Keratinocyte (primary cell): Measurements from ENCODE around the gene LAMC3. TPM values are rescaled to one million over a fixed set of nuclear protein-coding genes. Genes with fewer than 3 reads are reported as not detected.

Experiments
- DNase-seq: peaks from one replicate; pipeline ENCODE4 v3.0.0-alpha.2; 2011; ENCODE audit warnings: low read depth, missing footprints, low spot score
- FAIRE-seq: peaks from 2 replicates; lab custom pipeline; 2011; peaks lifted over from hg19 to GRCh38; lab: Jason Lieb, UNC
- H2AFZ ChIP-seq: 2 replicates; pipeline ENCODE4 v1.6.0; 2012; ENCODE audit warnings: low read length, control low read depth, inconsistent platforms; ENCODE audit not compliant: control insufficient read depth
- H3K27ac ChIP-seq: 2 replicates; pipeline ENCODE4 v1.5.1; 2011; ENCODE audit warnings: low read length; ENCODE audit not compliant: control insufficient read depth, insufficient read depth
- H3K27me3 ChIP-seq: 3 replicates; pipeline ENCODE4 v1.6.0; 2011; ENCODE audit warnings: low read length; ENCODE audit not compliant: control insufficient read depth, insufficient read depth; ENCODE audit errors: extremely low read depth
- H3K36me3 ChIP-seq, 2 experiments: 2 replicates in 1 of 2; 3 replicates in 1 of 2; pipeline ENCODE4 v1.5.1; 2011; ENCODE audit warnings: low read length in 2 of 2, mild to moderate bottlenecking in 1 of 2; ENCODE audit not compliant: control insufficient read depth in 2 of 2, insufficient read depth in 2 of 2; ENCODE audit errors: extremely low read depth in 1 of 2
- H3K4me1 ChIP-seq: 3 replicates; pipeline ENCODE4 v1.5.1; 2011; ENCODE audit warnings: low read length; ENCODE audit not compliant: control insufficient read depth, insufficient read depth; ENCODE audit errors: extremely low read depth
- H3K4me2 ChIP-seq: 3 replicates; pipeline ENCODE4 v1.6.0; 2011; ENCODE audit warnings: low read depth, low read length; ENCODE audit not compliant: control insufficient read depth, insufficient read depth; ENCODE audit errors: extremely low read depth
- H3K4me3 ChIP-seq, 3 experiments: fragments of 200-600 bp in 1 of 3; sonication (generic) in 1 of 3; 2 replicates in 2 of 3; 3 replicates in 1 of 3; pipeline ENCODE4 v1.5.1; 2011 to 2016; ENCODE audit warnings: low read length in 3 of 3, mild to moderate bottlenecking in 3 of 3, control low read depth in 2 of 3, inconsistent platforms in 1 of 3, low read depth in 1 of 3, mixed read lengths in 1 of 3, mixed run types in 1 of 3, moderate library complexity in 1 of 3; ENCODE audit not compliant: control insufficient read depth in 2 of 3, insufficient read depth in 2 of 3; ENCODE audit errors: extremely low read depth in 1 of 3
- H3K79me2 ChIP-seq: 2 replicates; pipeline ENCODE4 v1.6.0; 2012; ENCODE audit warnings: low read length; ENCODE audit not compliant: control insufficient read depth, insufficient read depth
- H3K9ac ChIP-seq: 3 replicates; pipeline ENCODE4 v1.6.0; 2011; ENCODE audit warnings: low read length; ENCODE audit not compliant: control insufficient read depth, insufficient read depth; ENCODE audit errors: extremely low read depth
- H3K9me1 ChIP-seq: 3 replicates; pipeline ENCODE4 v1.6.0; 2011; ENCODE audit warnings: low read length; ENCODE audit not compliant: control insufficient read depth, insufficient read depth; ENCODE audit errors: extremely low read depth
- H3K9me3 ChIP-seq: 2 replicates; pipeline ENCODE4 v1.5.1; 2012; ENCODE audit warnings: low read depth, low read length; ENCODE audit not compliant: control insufficient read depth
- H4K20me1 ChIP-seq: 3 replicates; pipeline ENCODE4 v1.6.0; 2011; ENCODE audit warnings: low read length; ENCODE audit not compliant: control insufficient read depth, insufficient read depth; ENCODE audit errors: extremely low read depth
- EZH2 ChIP-seq: IDR thresholded peaks from one replicate; pipeline ENCODE4 v1.6.1; 2012; ENCODE audit warnings: inconsistent platforms, mild to moderate bottlenecking, low read length, moderate library complexity
- dilution Hi-C: fragments of 300-500 bp; cut with MboI; formaldehyde crosslinking; loops from one replicate; pipeline ENCODE4 v1.7.0; 2020; ENCODE audit warnings: low sequenced_read_pairs; ENCODE audit not compliant: extremely low pct_ligation_motif_present
- polyA plus RNA-seq, 5 experiments: library from polyadenylated mRNA; depleted of rRNA in 3 of 5; stranded (reverse) in 3 of 5; stranded (forward) in 1 of 5; unstranded in 1 of 5; fragments of >200 nt; gene quantifications; 1 replicate in 1 of 5; 2 replicates in 3 of 5; 3 replicates in 1 of 5; pipeline versions ENCODE4 v1.2.1 to v1.2.3, GENCODE V29; 2011 to 2012; ENCODE audit warnings: missing spikeins in 2 of 5, low read depth in 1 of 5, low replicate concordance in 1 of 5
- TF ChIP-seq, protein P1 (sequence below), 3 experiments: IDR thresholded peaks in 1 of 3; conservative IDR thresholded peaks in 1 of 3; optimal IDR thresholded peaks in 1 of 3; 2 replicates in 2 of 3; 3 replicates in 1 of 3; pipeline versions ENCODE3 to v1.5.1; 2011; ENCODE audit warnings: low read length in 3 of 3, mild to moderate bottlenecking in 3 of 3, moderate library complexity in 2 of 3, control low read depth in 1 of 3, inconsistent platforms in 1 of 3; ENCODE audit not compliant: insufficient read depth in 2 of 3; ENCODE audit errors: extremely low read depth in 1 of 3

Gene LAMC3
- polyA plus RNA-seq, 1 donor (not counting 4 experiments of a cell fraction or from before 2014, with no cell fraction given) = not detected

DNA sequence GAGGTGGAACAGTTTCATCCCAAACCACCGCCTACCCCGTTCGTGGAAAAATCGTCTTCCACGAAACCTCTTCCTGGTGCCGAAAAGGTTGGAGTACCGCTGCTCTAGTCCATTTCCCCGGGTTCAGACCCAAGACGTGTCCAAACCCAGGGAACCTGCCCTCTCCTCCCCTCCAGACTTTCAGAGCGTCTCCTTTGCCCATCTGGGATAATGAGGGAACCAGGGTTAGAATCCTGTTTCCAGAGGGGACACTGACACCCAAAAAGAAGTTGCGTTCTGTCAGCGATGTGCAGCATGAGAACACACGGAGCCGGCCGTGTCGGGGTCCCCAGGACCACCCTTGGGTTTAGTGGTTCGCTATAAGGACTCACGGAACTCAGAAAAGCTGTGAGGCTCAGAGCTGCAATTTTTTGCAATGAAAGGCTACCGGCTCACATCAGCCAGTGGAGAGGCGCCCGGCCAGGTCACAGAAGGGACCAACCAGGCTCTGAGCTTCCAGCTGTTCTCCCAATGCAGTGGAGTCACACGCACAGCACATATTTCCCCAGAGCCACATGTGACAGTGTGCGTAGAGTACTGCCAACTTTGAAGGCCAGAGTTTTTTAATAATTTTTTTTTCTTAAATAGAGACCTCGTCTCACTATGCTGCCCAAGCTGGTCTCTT is 19.4 kb downstream of the LAMC3 start:
- H3K4me2 ChIP-seq = no peak overlapping the region
- no peaks in the 10 kb centered on the region for H3K9me1 ChIP-seq
- H2AFZ ChIP-seq = no peak overlapping the region
- H3K79me2 ChIP-seq = no peaks in the 10 kb centered on the region
- no peak overlapping the region for H3K4me3 ChIP-seq
- H4K20me1 ChIP-seq = no peaks in the 10 kb centered on the region
- dilution Hi-C loops = no loop called here
- TF ChIP-seq, protein P1, sequence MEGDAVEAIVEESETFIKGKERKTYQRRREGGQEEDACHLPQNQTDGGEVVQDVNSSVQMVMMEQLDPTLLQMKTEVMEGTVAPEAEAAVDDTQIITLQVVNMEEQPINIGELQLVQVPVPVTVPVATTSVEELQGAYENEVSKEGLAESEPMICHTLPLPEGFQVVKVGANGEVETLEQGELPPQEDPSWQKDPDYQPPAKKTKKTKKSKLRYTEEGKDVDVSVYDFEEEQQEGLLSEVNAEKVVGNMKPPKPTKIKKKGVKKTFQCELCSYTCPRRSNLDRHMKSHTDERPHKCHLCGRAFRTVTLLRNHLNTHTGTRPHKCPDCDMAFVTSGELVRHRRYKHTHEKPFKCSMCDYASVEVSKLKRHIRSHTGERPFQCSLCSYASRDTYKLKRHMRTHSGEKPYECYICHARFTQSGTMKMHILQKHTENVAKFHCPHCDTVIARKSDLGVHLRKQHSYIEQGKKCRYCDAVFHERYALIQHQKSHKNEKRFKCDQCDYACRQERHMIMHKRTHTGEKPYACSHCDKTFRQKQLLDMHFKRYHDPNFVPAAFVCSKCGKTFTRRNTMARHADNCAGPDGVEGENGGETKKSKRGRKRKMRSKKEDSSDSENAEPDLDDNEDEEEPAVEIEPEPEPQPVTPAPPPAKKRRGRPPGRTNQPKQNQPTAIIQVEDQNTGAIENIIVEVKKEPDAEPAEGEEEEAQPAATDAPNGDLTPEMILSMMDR (optimal IDR thresholded peaks at IDR 0.05 in 1 of 3, IDR thresholded peaks at IDR 0.05 in 1 of 3, conservative IDR thresholded peaks at IDR 0.05 in 1 of 3; ENCODE audit: extremely low read depth in 1 of 3, insufficient read depth in 2 of 3, low read length in 3 of 3) = no peak
- no peak for TF ChIP-seq EZH2
- no peaks in the 10 kb centered on the region for H3K4me1 ChIP-seq
- no peak for DNase-seq
- no peak overlapping the region for H3K9ac ChIP-seq
- peaks cover 13% of the 10 kb centered on the region for H3K27me3 ChIP-seq
- no peaks in the 10 kb centered on the region for H3K36me3 ChIP-seq
- FAIRE-seq = no peak
- no peak overlapping the region for H3K27ac ChIP-seq
- H3K9me3 ChIP-seq = no peaks in the 10 kb centered on the region

DNA sequence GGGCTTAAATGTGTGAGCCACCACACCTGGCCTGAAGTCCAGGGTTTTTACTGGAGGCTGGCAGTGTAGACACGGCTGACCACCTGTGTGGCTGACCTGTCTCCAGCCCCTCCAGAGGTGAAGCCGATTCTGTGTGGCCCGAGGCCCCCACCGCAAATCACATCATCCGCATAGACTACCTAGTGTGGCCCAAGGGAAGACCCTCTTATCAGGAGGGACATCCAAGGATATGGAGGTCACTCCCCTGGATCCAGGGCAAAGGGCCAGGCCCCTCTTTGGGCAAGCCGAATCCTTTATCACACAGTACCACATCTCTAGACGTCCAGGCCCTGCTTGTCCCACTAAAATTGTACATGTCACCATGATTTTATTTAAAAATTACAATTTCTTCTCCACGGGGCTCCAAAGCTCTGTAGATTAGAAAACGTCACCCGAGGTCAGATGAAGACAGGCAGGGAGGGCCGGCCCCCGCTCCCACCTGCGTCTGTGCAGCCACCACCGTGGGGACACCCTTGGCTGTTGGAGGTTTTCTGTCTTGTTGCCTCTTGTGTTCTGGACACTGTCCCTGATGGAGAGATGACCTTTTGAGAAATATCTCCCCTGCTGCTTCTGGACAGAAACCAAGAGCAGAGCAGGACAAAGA is 20.1 kb downstream of the LAMC3 start:
- Histone ChIP-seq H3K27me3 (peaks cover 13% of the 10 kb centered on the region), H3K4me1 (no peaks in the 10 kb centered on the region), H3K9ac (no peak overlapping the region), H3K4me3 (no peak overlapping the region), H3K36me3 (no peaks in the 10 kb centered on the region), H4K20me1 (no peaks in the 10 kb centered on the region), H3K27ac (no peak overlapping the region), H3K9me3 (no peaks in the 10 kb centered on the region), H3K9me1 (no peaks in the 10 kb centered on the region), H3K4me2 (no peak overlapping the region), H3K79me2 (no peaks in the 10 kb centered on the region), H2AFZ (no peak overlapping the region)
- TF ChIP-seq EZH2 = no peak
- TF ChIP-seq, protein P1 (optimal IDR thresholded peaks at IDR 0.05 in 1 of 3, IDR thresholded peaks at IDR 0.05 in 1 of 3, conservative IDR thresholded peaks at IDR 0.05 in 1 of 3; ENCODE audit: extremely low read depth in 1 of 3, insufficient read depth in 2 of 3, low read length in 3 of 3) = no peak
- dilution Hi-C loops = no loop called here
- no peak for FAIRE-seq
- no peak for DNase-seq
